GM19043 (cell line): Measurements from ENCODE around the gene CCDC38.

ENCODE experiments used
- ATAC-seq: cut with Tn5 transposase; IDR thresholded peaks from one replicate; pipeline ENCODE4 v1.9.1; 2021; ENCODE audit warnings: low read depth; ENCODE audit not compliant: unreplicated experiment

The CCDC38 gene

GRCh38 chr12:95890958-95891357 is 51.5 kb downstream of the CCDC38 start:
- no peak for ATAC-seq

- no peak for ATAC-seq
These were observed 55.1 kb downstream of the CCDC38 start for GRCh38 chr12:95887311-95887710.

GRCh38 chr12:95884998-95885397 is 57.4 kb downstream of the CCDC38 start:
- ATAC-seq: no peak

- ATAC-seq: no peak
These were observed 59.5 kb downstream of the CCDC38 start for GRCh38 chr12:95882873-95883272.

- no peak for ATAC-seq
These were observed 60.3 kb downstream of the CCDC38 start for GRCh38 chr12:95882080-95882479.

- no peak for ATAC-seq
These were observed 61.0 kb downstream of the CCDC38 start for GRCh38 chr12:95881331-95881955.

- no peak for ATAC-seq
These were observed 61.5 kb downstream of the CCDC38 start for GRCh38 chr12:95880895-95881294.

GRCh38 chr12:95877622-95878021 is 64.8 kb downstream of the CCDC38 start:
- ATAC-seq: no peak

GRCh38 chr12:95874452-95874851 is 68.0 kb downstream of the CCDC38 start:
- ATAC-seq: no peak

- no peak for ATAC-seq
These were observed 71.5 kb downstream of the CCDC38 start for GRCh38 chr12:95870897-95871296.

GRCh38 chr12:95863337-95863736 is 79.1 kb downstream of the CCDC38 start:
- ATAC-seq: no peak

- no peak for ATAC-seq
These were observed 80.4 kb downstream of the CCDC38 start for GRCh38 chr12:95862038-95862437.

- no peak for ATAC-seq
These were observed 82.2 kb downstream of the CCDC38 start for GRCh38 chr12:95859947-95860850.

- ATAC-seq: no peak
These were observed 83.0 kb downstream of the CCDC38 start for GRCh38 chr12:95859344-95859816.

GRCh38 chr12:95858451-95859343 is 83.7 kb downstream of the CCDC38 start, which contains the start of gene SNRPF:
Gene SNRPF (plus strand): TSS chr12:95858952. CDS start chr12:95859074, 122 bp downstream.
- ATAC-seq: peak; percentile 100

GRCh38 chr12:95857799-95858198 is 84.6 kb downstream of the CCDC38 start:
- ATAC-seq: no peak

- no peak for ATAC-seq
These were observed 85.3 kb downstream of the CCDC38 start for GRCh38 chr12:95857156-95857555.

GRCh38 chr12:95852133-95852532 is 90.3 kb downstream of the CCDC38 start:
- ATAC-seq: no peak

- ATAC-seq: no peak
These were observed 90.8 kb downstream of the CCDC38 start for GRCh38 chr12:95851606-95852005.

- no peak for ATAC-seq
These were observed 93.6 kb downstream of the CCDC38 start for GRCh38 chr12:95848575-95849388.
